Tibial nerve (tissue), 4 donors: Measurements from ENCODE around the gene SMAD6. TPM values are rescaled to one million over a fixed set of nuclear protein-coding genes. Genes with fewer than 3 reads are reported as not detected.

ENCODE experiments used
- DNase-seq, 2 donors: peaks; one replicate each; pipeline ENCODE4 v3.0.0-alpha.2; 2019; ENCODE audit warnings: low spot score in 2 of 2
- H3K27ac ChIP-seq, 4 donors: fragments of 200-600 bp; sonication (generic) in 3 of 4; one replicate each; pipeline ENCODE4 v1.5.1; 2017 to 2019; ENCODE audit warnings: mild to moderate bottlenecking in 1 of 4
- H3K27me3 ChIP-seq, 2 donors: fragments of 200-600 bp; sonication (generic) in 1 of 2; one replicate each; pipeline versions ENCODE4 v1.5.1 to v1.6.0; 2017 to 2019
- H3K36me3 ChIP-seq, 3 donors: fragments of 200-600 bp; sonication (generic); one replicate each; pipeline ENCODE4 v1.5.1; 2018 to 2019
- H3K4me1 ChIP-seq, 4 donors: fragments of 200-600 bp; sonication (generic) in 3 of 4; one replicate each; pipeline ENCODE4 v1.5.1; 2017 to 2019
- H3K4me3 ChIP-seq, 4 donors: fragments of 200-600 bp; sonication (generic) in 3 of 4; one replicate each; pipeline ENCODE4 v1.5.1; 2017 to 2019; ENCODE audit warnings: mild to moderate bottlenecking in 1 of 4, moderate library complexity in 1 of 4
- H3K9me3 ChIP-seq, 4 donors: fragments of 200-600 bp; sonication (generic) in 3 of 4; one replicate each; pipeline ENCODE4 v1.5.1; 2017 to 2019
- EP300 ChIP-seq, 2 donors: sonication (generic); formaldehyde crosslinking; IDR thresholded peaks; one replicate each; pipeline ENCODE4 v1.6.1; 2017; ENCODE audit warnings: antibody characterized with exemption in 2 of 2, mild to moderate bottlenecking in 1 of 2
- POLR2A ChIP-seq, 2 donors: fragments of 450-650 bp; IDR thresholded peaks; one replicate each; pipeline ENCODE4 v1.6.1; 2017; ENCODE audit warnings: antibody characterized with exemption in 2 of 2, mild to moderate bottlenecking in 2 of 2, moderate library complexity in 2 of 2
- WGBS, 2 donors: methylation state at CpG; one replicate each; pipeline ENCODE4 v1.1.5; 2018; 5-methylcytosine and 5-hydroxymethylcytosine counted together
- total RNA-seq, 4 donors: library from RNA; depleted of rRNA; stranded (reverse); fragments of >200 nt; gene quantifications; one replicate each; pipeline ENCODE4 v1.1.0, GENCODE V29; 2016
- TF ChIP-seq, protein P1 (sequence below), 5 experiments: fragments of 200-600 bp in 3 of 5; fragments of 450-650 bp in 2 of 5; sonication (generic) in 3 of 5; IDR thresholded peaks; one replicate each; pipeline ENCODE4 v1.5.1; 2016 to 2019; ENCODE audit warnings: antibody characterized with exemption in 5 of 5, mild to moderate bottlenecking in 3 of 5, moderate library complexity in 2 of 5

SMAD6 gene
- total RNA-seq, 4 donors from 2014 or later, result 41.9 to 57.2 (median 48.6) TPM

DNA sequence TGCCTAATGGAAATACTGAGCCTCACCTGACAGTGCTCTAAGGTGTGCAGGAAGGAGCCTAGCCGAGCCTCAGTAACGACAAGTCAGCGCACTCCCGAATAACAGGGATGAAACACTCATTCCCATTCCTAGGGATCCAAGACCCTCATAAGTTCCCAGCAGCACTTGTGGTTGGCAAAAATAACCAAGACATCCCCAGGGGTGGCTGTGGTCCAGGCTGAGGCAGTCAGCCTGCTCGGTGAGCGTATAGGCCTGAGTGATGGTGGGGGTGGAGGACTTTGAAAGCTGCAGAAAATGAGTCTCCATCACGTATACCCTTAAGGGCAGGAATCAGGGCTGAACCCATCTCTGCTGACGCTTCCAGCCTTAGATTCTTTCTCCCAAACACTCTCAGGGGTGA is 120.1 kb downstream of the SMAD6 start:
- H3K4me3 ChIP-seq, result no peak overlapping the region
- WGBS, 2 donors, result 92% methylated on average over 8 of the region's 8 CpGs
- DNase-seq, result no peak
- TF ChIP-seq, protein P1, sequence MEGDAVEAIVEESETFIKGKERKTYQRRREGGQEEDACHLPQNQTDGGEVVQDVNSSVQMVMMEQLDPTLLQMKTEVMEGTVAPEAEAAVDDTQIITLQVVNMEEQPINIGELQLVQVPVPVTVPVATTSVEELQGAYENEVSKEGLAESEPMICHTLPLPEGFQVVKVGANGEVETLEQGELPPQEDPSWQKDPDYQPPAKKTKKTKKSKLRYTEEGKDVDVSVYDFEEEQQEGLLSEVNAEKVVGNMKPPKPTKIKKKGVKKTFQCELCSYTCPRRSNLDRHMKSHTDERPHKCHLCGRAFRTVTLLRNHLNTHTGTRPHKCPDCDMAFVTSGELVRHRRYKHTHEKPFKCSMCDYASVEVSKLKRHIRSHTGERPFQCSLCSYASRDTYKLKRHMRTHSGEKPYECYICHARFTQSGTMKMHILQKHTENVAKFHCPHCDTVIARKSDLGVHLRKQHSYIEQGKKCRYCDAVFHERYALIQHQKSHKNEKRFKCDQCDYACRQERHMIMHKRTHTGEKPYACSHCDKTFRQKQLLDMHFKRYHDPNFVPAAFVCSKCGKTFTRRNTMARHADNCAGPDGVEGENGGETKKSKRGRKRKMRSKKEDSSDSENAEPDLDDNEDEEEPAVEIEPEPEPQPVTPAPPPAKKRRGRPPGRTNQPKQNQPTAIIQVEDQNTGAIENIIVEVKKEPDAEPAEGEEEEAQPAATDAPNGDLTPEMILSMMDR (IDR thresholded peaks at IDR 0.05), result no peak
- TF ChIP-seq POLR2A (IDR thresholded peaks at IDR 0.05), result no peak
- H3K27ac ChIP-seq, result no peak overlapping the region
- peaks cover 0 to 11% (median 2%) of the 10 kb centered on the region in 4 donors for H3K4me1 ChIP-seq
- no peaks in the 10 kb centered on the region for H3K9me3 ChIP-seq
- no peaks in the 10 kb centered on the region for H3K27me3 ChIP-seq
- no peaks in the 10 kb centered on the region for H3K36me3 ChIP-seq

DNA sequence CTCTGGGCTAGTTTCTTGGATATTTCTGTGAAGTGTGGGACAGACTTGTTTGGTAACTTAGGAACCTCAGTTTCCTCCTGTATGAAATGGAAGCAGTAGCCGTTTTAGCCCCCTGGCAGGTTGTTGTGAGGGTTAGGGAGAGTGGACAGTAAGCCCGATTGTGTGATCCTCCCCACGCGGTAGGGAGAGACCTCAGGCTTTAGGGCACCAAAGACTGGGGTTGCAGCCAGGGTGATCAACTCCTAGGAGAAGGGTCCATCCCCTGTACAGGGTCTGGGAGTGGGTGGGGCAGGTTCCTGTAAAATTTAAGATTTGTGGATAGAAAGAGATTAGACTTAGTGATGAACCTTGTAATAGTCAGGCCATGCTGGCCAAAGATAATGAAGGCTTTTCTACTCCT is 120.5 kb downstream of the SMAD6 start:
- H3K4me3 ChIP-seq, result no peak overlapping the region
- no peaks in the 10 kb centered on the region for H3K27me3 ChIP-seq
- H3K9me3 ChIP-seq, result no peaks in the 10 kb centered on the region
- H3K4me1 ChIP-seq, result peaks cover 0 to 11% (median 2%) of the 10 kb centered on the region in 4 donors
- TF ChIP-seq, protein P1 (IDR thresholded peaks at IDR 0.05), result no peak
- TF ChIP-seq EP300 (IDR thresholded peaks at IDR 0.05), result no peak
- no peak for TF ChIP-seq POLR2A (IDR thresholded peaks at IDR 0.05)
- DNase-seq, result no peak
- no peak overlapping the region for H3K27ac ChIP-seq
- no peaks in the 10 kb centered on the region for H3K36me3 ChIP-seq
- 85 to 86% methylated on average over 4 of the region's 4 CpGs for WGBS, 2 donors

DNA sequence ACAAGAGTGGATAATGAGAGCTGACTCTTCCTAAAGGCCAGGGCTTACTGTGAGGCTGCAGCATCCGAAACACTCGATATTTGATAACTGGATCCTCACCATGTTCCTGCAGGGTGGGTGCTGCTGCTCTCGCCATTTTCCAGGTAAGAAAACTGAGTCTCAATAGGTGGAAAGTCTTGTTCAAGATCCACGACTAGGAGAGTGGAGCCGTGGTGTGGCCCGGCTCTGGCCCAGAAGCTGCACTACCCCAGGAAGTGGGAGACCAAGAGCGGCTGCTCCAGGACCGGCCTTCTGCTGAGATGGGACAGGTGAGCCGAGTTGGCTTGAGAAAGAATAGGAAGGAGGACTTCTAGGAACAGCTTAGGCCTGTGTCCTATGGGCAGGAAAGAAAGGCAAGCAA is 121.6 kb downstream of the SMAD6 start:
- H3K36me3 ChIP-seq, result no peaks in the 10 kb centered on the region
- peaks cover 0 to 11% (median 2%) of the 10 kb centered on the region in 4 donors for H3K4me1 ChIP-seq
- no peak for TF ChIP-seq EP300 (IDR thresholded peaks at IDR 0.05)
- TF ChIP-seq POLR2A (IDR thresholded peaks at IDR 0.05), result no peak
- TF ChIP-seq, protein P1 (IDR thresholded peaks at IDR 0.05), result no peak
- no peak overlapping the region for H3K4me3 ChIP-seq
- no peak overlapping the region for H3K27ac ChIP-seq
- no peaks in the 10 kb centered on the region for H3K9me3 ChIP-seq
- H3K27me3 ChIP-seq, result no peaks in the 10 kb centered on the region
- DNase-seq, result no peak
- WGBS, 2 donors, result 95 to 97% methylated on average over 9 of the region's 9 CpGs

DNA sequence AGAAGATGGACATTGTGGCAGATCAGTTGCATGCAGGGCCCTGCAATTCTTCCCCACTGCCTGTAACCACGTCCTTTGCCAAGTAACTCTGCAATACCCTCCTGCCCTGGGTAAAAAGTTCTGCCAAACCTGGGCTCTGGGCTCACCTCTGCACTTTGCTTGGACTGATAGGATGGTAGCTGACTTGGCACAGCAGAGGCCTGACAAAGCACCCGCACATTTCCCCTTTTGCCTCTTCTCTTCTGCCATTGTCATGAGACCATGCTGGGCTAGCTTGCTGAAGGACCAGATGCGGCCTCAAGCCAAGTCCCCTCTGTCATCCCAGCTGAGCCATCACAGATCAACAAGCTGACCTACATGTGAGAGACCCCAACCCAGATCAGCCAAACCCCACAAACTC is 122.4 kb downstream of the SMAD6 start:
- Histone ChIP-seq H3K27ac (no peak overlapping the region), H3K4me3 (no peak overlapping the region), H3K4me1 (peaks cover 0 to 11% (median 2%) of the 10 kb centered on the region in 4 donors), H3K27me3 (no peaks in the 10 kb centered on the region), H3K36me3 (no peaks in the 10 kb centered on the region), H3K9me3 (no peaks in the 10 kb centered on the region)
- TF ChIP-seq, protein P1 (IDR thresholded peaks at IDR 0.05), result no peak
- TF ChIP-seq POLR2A (IDR thresholded peaks at IDR 0.05) (no peak), EP300 (IDR thresholded peaks at IDR 0.05) (no peak)
- WGBS, 2 donors, result 94 to 98% methylated on average over 3 of the region's 3 CpGs
- no peak for DNase-seq

DNA sequence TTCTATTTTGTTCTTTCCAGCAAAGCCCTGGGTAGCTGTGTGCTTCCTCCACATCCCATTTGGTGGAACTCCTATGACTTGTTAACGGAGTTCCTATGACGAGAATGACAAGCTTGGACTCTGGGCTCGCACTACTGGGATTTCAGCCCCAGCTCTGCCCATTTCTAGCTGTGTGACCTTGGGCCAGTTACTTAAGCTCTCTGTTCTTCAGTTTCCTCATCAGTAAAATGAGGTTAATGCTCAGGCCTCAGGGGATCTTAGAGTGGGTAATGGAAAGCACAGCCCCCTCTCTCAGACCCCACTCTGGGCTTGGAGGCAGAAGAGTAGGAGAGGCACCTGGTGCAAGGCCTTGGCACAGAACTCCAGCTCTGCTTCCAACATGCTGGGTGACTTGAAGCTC is 123.1 kb downstream of the SMAD6 start:
- WGBS, 2 donors, result 94 to 96% methylated on average over 3 of the region's 3 CpGs
- Histone ChIP-seq H3K9me3 (no peaks in the 10 kb centered on the region), H3K27ac (no peak overlapping the region), H3K4me1 (peaks cover 0 to 11% (median 2%) of the 10 kb centered on the region in 4 donors), H3K27me3 (no peaks in the 10 kb centered on the region), H3K36me3 (no peaks in the 10 kb centered on the region), H3K4me3 (no peak overlapping the region)
- DNase-seq, result no peak
- TF ChIP-seq EP300 (IDR thresholded peaks at IDR 0.05) (no peak), POLR2A (IDR thresholded peaks at IDR 0.05) (no peak)
- TF ChIP-seq, protein P1 (IDR thresholded peaks at IDR 0.05), result no peak
